PC-3 (cell line): ENCODE results near the gene CAND1. TPM values are rescaled to one million over a fixed set of nuclear protein-coding genes. Genes with fewer than 3 reads are reported as not detected.

Experiments
- ATAC-seq: fragments of 200-7000 bp; cut with Tn5 transposase; 2 replicates; pipeline ENCODE4 v1.9.1; 2020; ENCODE audit warnings: mild to moderate bottlenecking, moderate library complexity
- BruUV-seq: library from RNA; stranded (reverse); fragments of 400-500 nt; replicated peaks from 2 replicates; lab custom pipeline; 2021; lab: Mats Ljungman, UMichigan
- CTCF ChIA-PET: fragments of 300-600 bp; sonication (Branson Sonifier 250); formaldehyde crosslinking; loops from one replicate; lab custom pipeline; 2022; ENCODE audit warnings: antibody characterized with exemption; lab: Charles Lee
- POLR2A ChIA-PET: fragments of 300-600 bp; sonication (Branson Sonifier 250); formaldehyde crosslinking; loops from one replicate; lab custom pipeline; 2022; ENCODE audit warnings: antibody characterized with exemption; ENCODE audit not compliant: unreplicated experiment; lab: Charles Lee
- DNase-seq: peaks from one replicate; pipeline ENCODE4 v3.0.0-alpha.2; 2015
- H2AFZ ChIP-seq: fragments of 300-600 bp; sonication (generic); 2 replicates; pipeline ENCODE4 v1.6.0; 2016; ENCODE audit warnings: antibody characterized with exemption, low read length
- H3F3A ChIP-seq: fragments of 300-600 bp; sonication (generic); one replicate; pipeline ENCODE4 v1.6.0; 2017; ENCODE audit warnings: antibody characterized with exemption, low read length, control low read depth, mild to moderate bottlenecking; ENCODE audit not compliant: unreplicated experiment
- H3K27ac ChIP-seq: fragments of 300-600 bp; sonication (generic); 2 replicates; pipeline ENCODE4 v1.5.1; 2016; ENCODE audit warnings: mild to moderate bottlenecking, low read length
- H3K27me3 ChIP-seq: fragments of 300-600 bp; sonication (generic); 2 replicates; pipeline ENCODE4 v1.6.1; 2016; ENCODE audit warnings: low read length, mixed read lengths
- H3K36me3 ChIP-seq: fragments of 300-600 bp; sonication (generic); 2 replicates; pipeline ENCODE4 v1.6.1; 2016; ENCODE audit warnings: low read depth, mixed run types, low read length, mixed read lengths
- H3K4me1 ChIP-seq: fragments of 300-600 bp; sonication (generic); 2 replicates; pipeline ENCODE4 v1.5.1; 2016; ENCODE audit warnings: low read length; ENCODE audit not compliant: insufficient read depth
- H3K4me2 ChIP-seq: fragments of 300-600 bp; sonication (generic); 2 replicates; pipeline ENCODE4 v1.6.0; 2016; ENCODE audit warnings: low read length
- H3K4me3 ChIP-seq: fragments of 300-600 bp; sonication (generic); 2 replicates; pipeline ENCODE4 v1.5.1; 2016; ENCODE audit warnings: mild to moderate bottlenecking, low read length, mixed read lengths
- H3K79me2 ChIP-seq: fragments of 300-600 bp; sonication (generic); 2 replicates; pipeline ENCODE4 v1.6.1; 2017; ENCODE audit warnings: low read length, mixed read lengths
- H3K9ac ChIP-seq: fragments of 300-600 bp; sonication (generic); 2 replicates; pipeline ENCODE4 v1.6.0; 2016; ENCODE audit warnings: mild to moderate bottlenecking, low read length
- H3K9me2 ChIP-seq: fragments of 300-600 bp; sonication (generic); replicated peaks from 2 replicates; pipeline ENCODE4 v1.6.1; 2016; ENCODE audit warnings: mixed run types, low read length, mixed read lengths
- H3K9me3 ChIP-seq: fragments of 300-600 bp; sonication (generic); 2 replicates; pipeline ENCODE4 v1.6.1; 2016; ENCODE audit warnings: low read length, mixed read lengths
- H4K20me1 ChIP-seq: fragments of 300-600 bp; sonication (generic); 2 replicates; pipeline ENCODE4 v1.6.1; 2016; ENCODE audit warnings: low read length, mixed read lengths
- EZH2 ChIP-seq: fragments of 300-600 bp; sonication (generic); IDR thresholded peaks from one replicate; pipeline ENCODE4 v1.6.1; 2017; ENCODE audit warnings: antibody characterized with exemption, mild to moderate bottlenecking, low read length; ENCODE audit not compliant: unreplicated experiment
- EZH2phosphoT487 ChIP-seq: fragments of 300-600 bp; sonication (generic); IDR thresholded peaks from 2 replicates; pipeline ENCODE4 v1.6.1; 2018; ENCODE audit warnings: mild to moderate bottlenecking, antibody characterized with exemption, low read length, borderline replicate concordance
- intact Hi-C: fragments of 100-400 bp; cut with micrococcal nuclease; formaldehyde crosslinking; loops from 2 replicates; pipeline ENCODE4 v1.9.0; 2023
- total RNA-seq: library from RNA; depleted of rRNA; stranded (reverse); fragments of >200 nt; gene quantifications from 2 replicates; pipeline ENCODE4 v1.2.3, GENCODE V29; 2014
- TF ChIP-seq, protein P1 (sequence below): fragments of 300-600 bp; sonication (generic); conservative IDR thresholded peaks from 2 replicates; pipeline ENCODE4 v1.5.1; 2017; ENCODE audit warnings: antibody characterized with exemption, low read depth, mild to moderate bottlenecking, low read length

Gene CAND1
- total RNA-seq, 1 experiment from 2014 or later, result 124 TPM

DNA sequence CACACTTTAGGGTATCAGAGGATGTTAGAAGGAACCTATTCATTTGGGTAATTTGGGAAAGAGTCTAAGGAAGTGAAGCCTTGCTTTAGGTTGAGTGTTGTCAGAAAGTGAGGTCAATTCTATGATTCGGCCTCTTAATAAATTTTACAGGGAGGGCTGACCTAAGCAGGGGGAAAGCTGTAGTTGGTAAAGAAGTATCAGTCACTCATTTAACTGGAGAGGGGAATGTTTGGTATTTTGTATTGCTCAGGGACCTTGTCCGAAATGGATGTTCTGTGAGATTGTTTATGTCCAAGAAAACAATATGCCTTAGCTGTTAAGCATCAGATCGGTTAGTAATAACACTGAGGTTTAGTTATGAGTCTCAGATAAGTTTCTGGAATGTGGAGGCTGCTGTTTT is 7.3 kb downstream of the CAND1 start:
- BruUV-seq, result no TSS peak
- Histone ChIP-seq H3K79me2 (peaks cover 99% of the 10 kb centered on the region), H3K9ac (no peak overlapping the region), H3K9me2 (no peaks in the 10 kb centered on the region), H3K27ac (no peak overlapping the region), H3K4me3 (no peak overlapping the region), H3K9me3 (no peaks in the 10 kb centered on the region), H3K4me1 (peaks cover 35% of the 10 kb centered on the region), H3K27me3 (no peaks in the 10 kb centered on the region), H3F3A (no peaks in the 10 kb centered on the region), H2AFZ (no peak overlapping the region), H3K4me2 (no peak overlapping the region), H4K20me1 (peaks cover 86% of the 10 kb centered on the region), H3K36me3 (0 out of 2 replicates have a peak, but pooled peaks cover 9% of the 10 kb centered on the region)
- no peak for TF ChIP-seq EZH2phosphoT487
- no peak for TF ChIP-seq EZH2
- TF ChIP-seq, protein P1, sequence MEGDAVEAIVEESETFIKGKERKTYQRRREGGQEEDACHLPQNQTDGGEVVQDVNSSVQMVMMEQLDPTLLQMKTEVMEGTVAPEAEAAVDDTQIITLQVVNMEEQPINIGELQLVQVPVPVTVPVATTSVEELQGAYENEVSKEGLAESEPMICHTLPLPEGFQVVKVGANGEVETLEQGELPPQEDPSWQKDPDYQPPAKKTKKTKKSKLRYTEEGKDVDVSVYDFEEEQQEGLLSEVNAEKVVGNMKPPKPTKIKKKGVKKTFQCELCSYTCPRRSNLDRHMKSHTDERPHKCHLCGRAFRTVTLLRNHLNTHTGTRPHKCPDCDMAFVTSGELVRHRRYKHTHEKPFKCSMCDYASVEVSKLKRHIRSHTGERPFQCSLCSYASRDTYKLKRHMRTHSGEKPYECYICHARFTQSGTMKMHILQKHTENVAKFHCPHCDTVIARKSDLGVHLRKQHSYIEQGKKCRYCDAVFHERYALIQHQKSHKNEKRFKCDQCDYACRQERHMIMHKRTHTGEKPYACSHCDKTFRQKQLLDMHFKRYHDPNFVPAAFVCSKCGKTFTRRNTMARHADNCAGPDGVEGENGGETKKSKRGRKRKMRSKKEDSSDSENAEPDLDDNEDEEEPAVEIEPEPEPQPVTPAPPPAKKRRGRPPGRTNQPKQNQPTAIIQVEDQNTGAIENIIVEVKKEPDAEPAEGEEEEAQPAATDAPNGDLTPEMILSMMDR, result no peak
- no peak for DNase-seq
- intact Hi-C loops, result no loop called here
- ATAC-seq, result no peak
- ChIA-PET POLR2A (no interaction called here), CTCF (no interaction called here)

DNA sequence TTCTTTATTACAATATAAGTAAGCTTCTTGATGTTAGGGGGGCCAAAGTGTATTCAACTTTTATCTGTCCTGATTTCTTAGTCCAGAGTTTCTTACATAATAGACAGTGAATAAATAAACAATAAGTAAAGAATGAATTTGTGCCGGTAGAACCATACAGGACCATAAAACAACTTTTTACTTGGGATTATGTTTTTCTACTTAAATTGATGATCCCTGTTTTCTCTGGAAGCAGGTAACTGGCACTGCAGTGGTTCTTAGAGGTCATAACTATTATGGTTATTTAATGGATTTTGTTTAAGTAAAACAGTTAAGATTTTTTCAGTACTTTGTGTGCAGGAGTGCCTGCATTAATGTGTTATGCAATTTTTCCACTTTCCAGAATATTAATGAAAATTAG is 10.5 kb downstream of the CAND1 start:
- ChIA-PET CTCF (no interaction called here), POLR2A (no interaction called here)
- TF ChIP-seq, protein P1, result no peak
- TF ChIP-seq EZH2phosphoT487, result no peak
- TF ChIP-seq EZH2, result no peak
- no peak overlapping the region for H2AFZ ChIP-seq
- no peak for DNase-seq
- intact Hi-C loops, result no loop called here
- no peaks in the 10 kb centered on the region for H3F3A ChIP-seq
- no peak overlapping the region for H3K27ac ChIP-seq
- no peaks in the 10 kb centered on the region for H3K9me3 ChIP-seq
- H3K79me2 ChIP-seq, result peaks cover 97% of the 10 kb centered on the region
- H3K9ac ChIP-seq, result no peak overlapping the region
- no peak overlapping the region for H3K4me2 ChIP-seq
- BruUV-seq, result no TSS peak
- H4K20me1 ChIP-seq, result peaks cover 60% of the 10 kb centered on the region
- ATAC-seq, result no peak
- peaks cover 25% of the 10 kb centered on the region for H3K36me3 ChIP-seq
- H3K4me3 ChIP-seq, result no peak overlapping the region
- H3K9me2 ChIP-seq, result no peaks in the 10 kb centered on the region
- no peaks in the 10 kb centered on the region for H3K27me3 ChIP-seq
- H3K4me1 ChIP-seq, result peaks cover 17% of the 10 kb centered on the region

DNA sequence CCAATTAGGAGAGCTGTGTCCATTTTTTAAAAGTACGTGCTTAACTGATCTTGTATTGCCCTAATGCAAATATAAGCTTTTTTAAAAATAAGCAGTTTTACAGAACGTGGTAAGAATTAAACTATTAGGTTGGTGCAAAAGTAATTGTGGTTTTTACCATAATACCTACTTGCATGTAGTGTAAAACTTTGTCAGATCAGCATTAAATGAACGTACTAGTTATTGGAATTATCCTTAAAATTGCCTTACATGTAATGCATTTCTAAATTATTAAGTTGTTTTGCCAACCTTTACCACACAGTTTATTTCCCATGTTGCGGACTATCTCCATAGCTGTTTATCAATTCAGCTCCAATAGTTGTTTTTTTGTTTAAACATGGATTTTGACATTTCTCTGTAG is 10.9 kb downstream of the CAND1 start:
- H3K4me1 ChIP-seq, result peaks cover 12% of the 10 kb centered on the region
- no peak overlapping the region for H3K4me2 ChIP-seq
- DNase-seq (no peak), ATAC-seq (no peak)
- H3K9me3 ChIP-seq, result no peaks in the 10 kb centered on the region
- H3K79me2 ChIP-seq, result peaks cover 97% of the 10 kb centered on the region
- BruUV-seq, result no TSS peak
- H3F3A ChIP-seq, result no peaks in the 10 kb centered on the region
- POLR2A ChIA-PET, result no interaction called here
- TF ChIP-seq EZH2phosphoT487 (no peak), EZH2 (no peak)
- TF ChIP-seq, protein P1, result no peak
- peaks cover 55% of the 10 kb centered on the region for H4K20me1 ChIP-seq
- intact Hi-C loops, result no loop called here
- CTCF ChIA-PET, result no interaction called here
- no peak overlapping the region for H2AFZ ChIP-seq
- no peak overlapping the region for H3K4me3 ChIP-seq
- H3K9ac ChIP-seq, result no peak overlapping the region
- H3K27ac ChIP-seq, result no peak overlapping the region
- peaks cover 23% of the 10 kb centered on the region for H3K36me3 ChIP-seq
- H3K9me2 ChIP-seq, result no peaks in the 10 kb centered on the region
- H3K27me3 ChIP-seq, result no peaks in the 10 kb centered on the region
